Mucosa of rectum (tissue), 2 donors: ENCODE data around the gene TRIM38.
A peak's percentile ranks its signal among the peaks of the same experiment; 100 is the strongest.

Experiments used
- H3K27ac ChIP-seq, 2 donors: one replicate each; pipeline ENCODE4 v1.7.0; 2013; ENCODE audit warnings: inconsistent platforms in 2 of 2, low read depth in 2 of 2, low read length in 2 of 2
- H3K27me3 ChIP-seq, 2 donors: one replicate each; pipeline ENCODE4 v1.7.0; 2013; ENCODE audit warnings: low read length in 2 of 2; ENCODE audit not compliant: control insufficient read depth in 2 of 2, insufficient read depth in 2 of 2
- H3K36me3 ChIP-seq, 2 donors: one replicate each; pipeline ENCODE4 v1.7.0; 2013; ENCODE audit warnings: low read length in 2 of 2; ENCODE audit not compliant: control insufficient read depth in 2 of 2, insufficient read depth in 2 of 2
- H3K4me1 ChIP-seq, 2 donors: one replicate each; pipeline ENCODE4 v1.7.0; 2013; ENCODE audit warnings: low read length in 2 of 2, mild to moderate bottlenecking in 1 of 2; ENCODE audit not compliant: control insufficient read depth in 2 of 2, insufficient read depth in 2 of 2
- H3K4me3 ChIP-seq, 2 donors: one replicate each; pipeline ENCODE4 v1.7.0; 2013; ENCODE audit warnings: low read length in 2 of 2
- H3K9ac ChIP-seq, 2 donors: one replicate each; pipeline ENCODE4 v1.7.0; 2013; ENCODE audit warnings: low read length in 2 of 2, low read depth in 1 of 2, mild to moderate bottlenecking in 1 of 2
- H3K9me3 ChIP-seq, 2 donors: one replicate each; pipeline ENCODE4 v1.7.0; 2013; ENCODE audit warnings: low read length in 2 of 2; ENCODE audit not compliant: control insufficient read depth in 2 of 2
- donor health status: healthy.
- donor health status: Normal muscosa, but diverticular disease.

The TRIM38 gene

GRCh38 chr6:25953733-25954132 is 8.9 kb upstream of the TRIM38 start:
- H3K27ac ChIP-seq = no peak overlapping the region
- H3K36me3 ChIP-seq = no peaks in the 10 kb centered on the region
- no peak overlapping the region for H3K4me3 ChIP-seq
- no peaks in the 10 kb centered on the region for H3K27me3 ChIP-seq
- no peak overlapping the region for H3K9ac ChIP-seq
- no peaks in the 10 kb centered on the region for H3K4me1 ChIP-seq
- H3K9me3 ChIP-seq = no peaks in the 10 kb centered on the region

GRCh38 chr6:25954756-25955155 is 7.8 kb upstream of the TRIM38 start:
- no peak overlapping the region for H3K9ac ChIP-seq
- H3K27me3 ChIP-seq = no peaks in the 10 kb centered on the region
- H3K36me3 ChIP-seq = no peaks in the 10 kb centered on the region
- H3K4me3 ChIP-seq = no peak overlapping the region
- no peak overlapping the region for H3K27ac ChIP-seq
- H3K9me3 ChIP-seq = no peaks in the 10 kb centered on the region
- H3K4me1 ChIP-seq = no peaks in the 10 kb centered on the region

GRCh38 chr6:25956226-25956625 is 6.4 kb upstream of the TRIM38 start:
- no peaks in the 10 kb centered on the region for H3K4me1 ChIP-seq
- no peaks in the 10 kb centered on the region for H3K27me3 ChIP-seq
- no peak overlapping the region for H3K27ac ChIP-seq
- H3K9me3 ChIP-seq = no peaks in the 10 kb centered on the region
- H3K36me3 ChIP-seq = no peaks in the 10 kb centered on the region
- no peak overlapping the region for H3K4me3 ChIP-seq
- H3K9ac ChIP-seq = no peak overlapping the region

- Histone ChIP-seq H3K27ac (no peak overlapping the region), H3K4me3 (no peak overlapping the region), H3K27me3 (no peaks in the 10 kb centered on the region), H3K36me3 (no peaks in the 10 kb centered on the region), H3K9me3 (no peaks in the 10 kb centered on the region), H3K9ac (no peak overlapping the region), H3K4me1 (peaks cover 5 to 10% of the 10 kb centered on the region in 2 donors)
Measured at GRCh38 chr6:25958700-25959162, 3.9 kb upstream of the TRIM38 start.

GRCh38 chr6:25959890-25960536 is 2.6 kb upstream of the TRIM38 start:
- peaks cover under 1 to 2% of the 10 kb centered on the region in 2 donors for H3K36me3 ChIP-seq
- H3K4me1 ChIP-seq = peaks cover 7 to 17% of the 10 kb centered on the region in 2 donors
- no peaks in the 10 kb centered on the region for H3K9me3 ChIP-seq
- no peak overlapping the region for H3K27ac ChIP-seq
- no peak overlapping the region for H3K9ac ChIP-seq
- H3K27me3 ChIP-seq = no peaks in the 10 kb centered on the region
- H3K4me3 ChIP-seq = peak overlapping the region in 1 of 2 donors; percentile 34

- H3K9ac ChIP-seq = no peak overlapping the region
- H3K4me3 ChIP-seq = peak overlapping the region in 1 of 2 donors; percentile 34
- H3K27me3 ChIP-seq = no peaks in the 10 kb centered on the region
- H3K27ac ChIP-seq = no peak overlapping the region
- H3K4me1 ChIP-seq = peaks cover 7 to 17% of the 10 kb centered on the region in 2 donors
- peaks cover 2 to 8% of the 10 kb centered on the region in 2 donors for H3K36me3 ChIP-seq
- no peaks in the 10 kb centered on the region for H3K9me3 ChIP-seq
Measured at GRCh38 chr6:25960734-25961133, 1.9 kb upstream of the TRIM38 start.

GRCh38 chr6:25961619-25962148 is 918 bp upstream of the TRIM38 start:
- H3K27me3 ChIP-seq = no peaks in the 10 kb centered on the region
- peaks cover 10 to 17% of the 10 kb centered on the region in 2 donors for H3K4me1 ChIP-seq
- peak overlapping the region; percentile 87 to 98 for H3K9ac ChIP-seq

GRCh38 chr6:25963426-25964123 is 973 bp downstream of the TRIM38 start:
- Histone ChIP-seq H3K9me3 (no peaks in the 10 kb centered on the region), H3K27me3 (no peaks in the 10 kb centered on the region), H3K9ac (peak overlapping the region; percentile 16 to 66), H3K4me3 (peak overlapping the region; percentile 87 to 90), H3K36me3 (peaks cover 18 to 30% of the 10 kb centered on the region in 2 donors), H3K27ac (peak overlapping the region; percentile 45 to 93), H3K4me1 (peaks cover 15 to 21% of the 10 kb centered on the region in 2 donors)

More at GRCh38 chr6:25961619-25962148, 918 bp upstream of the TRIM38 start:
- no peaks in the 10 kb centered on the region for H3K9me3 ChIP-seq
- peaks cover 11 to 15% of the 10 kb centered on the region in 2 donors for H3K36me3 ChIP-seq
- H3K27ac ChIP-seq = peak overlapping the region; percentile 93 to 95
- peak overlapping the region; percentile 87 to 90 for H3K4me3 ChIP-seq

- Histone ChIP-seq H3K9me3 (no peaks in the 10 kb centered on the region), H3K4me1 (peaks cover 15 to 21% of the 10 kb centered on the region in 2 donors), H3K4me3 (no peak overlapping the region), H3K9ac (no peak overlapping the region), H3K27me3 (no peaks in the 10 kb centered on the region), H3K27ac (no peak overlapping the region), H3K36me3 (peaks cover 25 to 42% of the 10 kb centered on the region in 2 donors)
Measured at GRCh38 chr6:25965058-25965457, 2.5 kb downstream of the TRIM38 start.

- no peak overlapping the region for H3K9ac ChIP-seq
- peak overlapping the region in 1 of 2 donors; percentile 20 for H3K4me3 ChIP-seq
- no peaks in the 10 kb centered on the region for H3K9me3 ChIP-seq
- H3K27me3 ChIP-seq = no peaks in the 10 kb centered on the region
- H3K4me1 ChIP-seq = peaks cover 15 to 21% of the 10 kb centered on the region in 2 donors
- H3K36me3 ChIP-seq = peaks cover 40 to 58% of the 10 kb centered on the region in 2 donors
- H3K27ac ChIP-seq = no peak overlapping the region
Measured at GRCh38 chr6:25966711-25967110, 4.1 kb downstream of the TRIM38 start.
